ENCODE results near the gene SLC7A10. TPM values are rescaled to one million over a fixed set of nuclear protein-coding genes. Genes with fewer than 3 reads are reported as not detected.

SLC7A10 gene
- polyA plus RNA-seq, 1 donor from 2014 or later: not detected

DNA sequence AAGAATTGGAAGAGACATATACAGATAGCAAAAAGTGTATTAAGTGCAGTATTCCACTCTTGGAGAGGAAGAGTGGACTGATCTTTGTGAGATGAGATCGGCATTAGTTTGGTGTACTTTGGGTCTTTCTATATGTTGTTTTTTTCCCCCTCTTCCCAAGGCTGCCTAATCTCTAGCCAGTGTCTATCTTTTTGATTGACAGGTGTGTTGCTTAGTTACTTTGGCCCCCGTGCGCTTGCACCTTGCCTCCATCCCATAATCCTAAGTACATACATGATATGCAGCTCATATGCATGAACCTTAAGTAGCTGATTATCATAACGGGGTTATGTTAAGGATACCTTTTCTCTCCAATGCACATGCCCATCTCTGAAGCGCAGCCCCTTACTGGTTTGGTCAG lies 4.3 kb upstream of the SLC7A10 start:
- Histone ChIP-seq H3K4me3 (ENCODE audit: low read length) (no peak overlapping the region), H2AFZ (ENCODE audit: low read depth, low read length) (no peak overlapping the region), H3K4me2 (ENCODE audit: low read length) (no peak overlapping the region), H3K79me2 (replicated peaks; ENCODE audit: insufficient read depth, low read length) (no peaks in the 10 kb centered on the region), H3K9me2 (ENCODE audit: insufficient read depth, low read length) (no peaks in the 10 kb centered on the region), H3K9me3 (ENCODE audit: low read length) (peaks cover 17% of the 10 kb centered on the region), H4K20me1 (ENCODE audit: insufficient read depth) (no peaks in the 10 kb centered on the region), H3F3A (ENCODE audit: insufficient read depth, low read length, poor library complexity, severe bottlenecking) (no peaks in the 10 kb centered on the region), H3K36me3 (ENCODE audit: insufficient read depth, low read length) (no peaks in the 10 kb centered on the region), H3K9ac (ENCODE audit: low read length) (no peak overlapping the region), H3K27me3 (ENCODE audit: insufficient read depth, low read depth, low read length) (peaks cover 39% of the 10 kb centered on the region), H3K27ac (ENCODE audit: low read length) (no peak overlapping the region)
- TF ChIP-seq, protein P1, sequence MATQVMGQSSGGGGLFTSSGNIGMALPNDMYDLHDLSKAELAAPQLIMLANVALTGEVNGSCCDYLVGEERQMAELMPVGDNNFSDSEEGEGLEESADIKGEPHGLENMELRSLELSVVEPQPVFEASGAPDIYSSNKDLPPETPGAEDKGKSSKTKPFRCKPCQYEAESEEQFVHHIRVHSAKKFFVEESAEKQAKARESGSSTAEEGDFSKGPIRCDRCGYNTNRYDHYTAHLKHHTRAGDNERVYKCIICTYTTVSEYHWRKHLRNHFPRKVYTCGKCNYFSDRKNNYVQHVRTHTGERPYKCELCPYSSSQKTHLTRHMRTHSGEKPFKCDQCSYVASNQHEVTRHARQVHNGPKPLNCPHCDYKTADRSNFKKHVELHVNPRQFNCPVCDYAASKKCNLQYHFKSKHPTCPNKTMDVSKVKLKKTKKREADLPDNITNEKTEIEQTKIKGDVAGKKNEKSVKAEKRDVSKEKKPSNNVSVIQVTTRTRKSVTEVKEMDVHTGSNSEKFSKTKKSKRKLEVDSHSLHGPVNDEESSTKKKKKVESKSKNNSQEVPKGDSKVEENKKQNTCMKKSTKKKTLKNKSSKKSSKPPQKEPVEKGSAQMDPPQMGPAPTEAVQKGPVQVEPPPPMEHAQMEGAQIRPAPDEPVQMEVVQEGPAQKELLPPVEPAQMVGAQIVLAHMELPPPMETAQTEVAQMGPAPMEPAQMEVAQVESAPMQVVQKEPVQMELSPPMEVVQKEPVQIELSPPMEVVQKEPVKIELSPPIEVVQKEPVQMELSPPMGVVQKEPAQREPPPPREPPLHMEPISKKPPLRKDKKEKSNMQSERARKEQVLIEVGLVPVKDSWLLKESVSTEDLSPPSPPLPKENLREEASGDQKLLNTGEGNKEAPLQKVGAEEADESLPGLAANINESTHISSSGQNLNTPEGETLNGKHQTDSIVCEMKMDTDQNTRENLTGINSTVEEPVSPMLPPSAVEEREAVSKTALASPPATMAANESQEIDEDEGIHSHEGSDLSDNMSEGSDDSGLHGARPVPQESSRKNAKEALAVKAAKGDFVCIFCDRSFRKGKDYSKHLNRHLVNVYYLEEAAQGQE (IDR thresholded peaks at IDR 0.05; ENCODE audit: borderline replicate concordance): no peak
- no peak for TF ChIP-seq RAD21 (conservative IDR thresholded peaks at IDR 0.05)
- TF ChIP-seq, protein P2, sequence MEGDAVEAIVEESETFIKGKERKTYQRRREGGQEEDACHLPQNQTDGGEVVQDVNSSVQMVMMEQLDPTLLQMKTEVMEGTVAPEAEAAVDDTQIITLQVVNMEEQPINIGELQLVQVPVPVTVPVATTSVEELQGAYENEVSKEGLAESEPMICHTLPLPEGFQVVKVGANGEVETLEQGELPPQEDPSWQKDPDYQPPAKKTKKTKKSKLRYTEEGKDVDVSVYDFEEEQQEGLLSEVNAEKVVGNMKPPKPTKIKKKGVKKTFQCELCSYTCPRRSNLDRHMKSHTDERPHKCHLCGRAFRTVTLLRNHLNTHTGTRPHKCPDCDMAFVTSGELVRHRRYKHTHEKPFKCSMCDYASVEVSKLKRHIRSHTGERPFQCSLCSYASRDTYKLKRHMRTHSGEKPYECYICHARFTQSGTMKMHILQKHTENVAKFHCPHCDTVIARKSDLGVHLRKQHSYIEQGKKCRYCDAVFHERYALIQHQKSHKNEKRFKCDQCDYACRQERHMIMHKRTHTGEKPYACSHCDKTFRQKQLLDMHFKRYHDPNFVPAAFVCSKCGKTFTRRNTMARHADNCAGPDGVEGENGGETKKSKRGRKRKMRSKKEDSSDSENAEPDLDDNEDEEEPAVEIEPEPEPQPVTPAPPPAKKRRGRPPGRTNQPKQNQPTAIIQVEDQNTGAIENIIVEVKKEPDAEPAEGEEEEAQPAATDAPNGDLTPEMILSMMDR (IDR thresholded peaks at IDR 0.05; ENCODE audit: poor library complexity, severe bottlenecking): no peak
- TF ChIP-seq SMC3 (conservative IDR thresholded peaks at IDR 0.05; ENCODE audit: poor library complexity): no peak
- no peak for TF ChIP-seq TAF1 (IDR thresholded peaks at IDR 0.05; ENCODE audit: low read depth)
- TF ChIP-seq EZH2 (IDR thresholded peaks at IDR 0.05; ENCODE audit: borderline replicate concordance, insufficient read depth, low read length, poor library complexity, severe bottlenecking): no peak
- no peak for TF ChIP-seq EP300 (conservative IDR thresholded peaks at IDR 0.05; ENCODE audit: poor library complexity, severe bottlenecking)
- no peak for TF ChIP-seq POLR2AphosphoS5 (IDR thresholded peaks at IDR 0.05)
- no peak for TF ChIP-seq MXI1 (conservative IDR thresholded peaks at IDR 0.05; ENCODE audit: poor library complexity, severe bottlenecking)

DNA sequence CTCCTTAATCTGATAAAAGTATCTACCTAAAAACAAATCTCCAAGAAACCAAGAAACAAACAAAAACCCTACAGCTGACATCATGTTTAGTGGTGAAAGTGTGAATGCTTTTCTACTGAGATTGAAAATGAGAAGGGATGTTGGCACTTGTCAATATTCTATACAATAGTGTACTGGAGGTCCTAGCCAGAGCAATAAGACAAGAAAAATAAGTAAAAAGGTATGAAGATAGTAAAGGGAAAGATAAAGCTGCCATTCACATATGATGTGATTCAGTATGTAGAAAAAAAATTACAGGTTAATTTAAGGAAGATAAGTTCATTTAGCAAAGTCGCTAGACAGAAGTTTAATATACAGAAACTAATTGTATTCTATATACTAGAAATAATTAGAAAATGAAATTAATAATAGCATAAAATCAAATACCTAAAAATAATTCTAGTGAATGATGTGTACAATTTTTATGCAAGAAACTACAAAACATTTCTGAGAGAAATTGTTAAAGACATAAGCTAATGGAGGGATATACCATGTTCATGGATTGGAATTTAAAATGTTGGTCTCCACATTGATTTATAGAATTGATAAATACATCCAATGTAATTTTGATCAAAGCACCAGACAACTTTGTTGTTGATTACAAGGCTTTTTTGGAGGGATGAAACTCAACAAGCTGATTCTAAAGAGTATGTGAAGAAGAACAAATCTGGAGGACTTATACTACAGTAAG lies 2.4 kb upstream of the SLC7A10 start:
- Histone ChIP-seq H4K20me1 (ENCODE audit: insufficient read depth) (no peaks in the 10 kb centered on the region), H3F3A (ENCODE audit: insufficient read depth, low read length, poor library complexity, severe bottlenecking) (no peaks in the 10 kb centered on the region), H3K9me2 (ENCODE audit: insufficient read depth, low read length) (no peaks in the 10 kb centered on the region), H3K9me3 (ENCODE audit: low read length) (peaks cover 17% of the 10 kb centered on the region), H3K79me2 (replicated peaks; ENCODE audit: insufficient read depth, low read length) (no peaks in the 10 kb centered on the region), H3K36me3 (ENCODE audit: insufficient read depth, low read length) (no peaks in the 10 kb centered on the region), H2AFZ (ENCODE audit: low read depth, low read length) (no peak overlapping the region), H3K27me3 (ENCODE audit: insufficient read depth, low read depth, low read length) (peaks cover 50% of the 10 kb centered on the region), H3K4me3 (ENCODE audit: low read length) (no peak overlapping the region), H3K27ac (ENCODE audit: low read length) (no peak overlapping the region), H3K9ac (ENCODE audit: low read length) (no peak overlapping the region), H3K4me2 (ENCODE audit: low read length) (no peak overlapping the region)
- no peak for TF ChIP-seq MXI1 (conservative IDR thresholded peaks at IDR 0.05; ENCODE audit: poor library complexity, severe bottlenecking)
- TF ChIP-seq, protein P1 (IDR thresholded peaks at IDR 0.05; ENCODE audit: borderline replicate concordance): no peak
- no peak for TF ChIP-seq EZH2 (IDR thresholded peaks at IDR 0.05; ENCODE audit: borderline replicate concordance, insufficient read depth, low read length, poor library complexity, severe bottlenecking)
- no peak for TF ChIP-seq EP300 (conservative IDR thresholded peaks at IDR 0.05; ENCODE audit: poor library complexity, severe bottlenecking)
- TF ChIP-seq TAF1 (IDR thresholded peaks at IDR 0.05; ENCODE audit: low read depth): no peak
- TF ChIP-seq RAD21 (conservative IDR thresholded peaks at IDR 0.05): no peak
- TF ChIP-seq, protein P2 (IDR thresholded peaks at IDR 0.05; ENCODE audit: poor library complexity, severe bottlenecking): no peak
- TF ChIP-seq POLR2AphosphoS5 (IDR thresholded peaks at IDR 0.05): no peak
- no peak for TF ChIP-seq SMC3 (conservative IDR thresholded peaks at IDR 0.05; ENCODE audit: poor library complexity)

All from neural cell (in vitro differentiated cells).